GM12878 (cell line): ENCODE measurements around the gene TCERG1L. TPM values are rescaled to one million over a fixed set of nuclear protein-coding genes. Genes with fewer than 3 reads are reported as not detected.

Experiments used
- ATAC-seq: fragments of 200-7000 bp; cut with Tn5 transposase; 3 replicates; pipeline ENCODE4 v1.9.1; 2020; ENCODE audit warnings: mild to moderate bottlenecking, moderate library complexity
- BruUV-seq: library from RNA; stranded (reverse); fragments of 400-500 nt; replicated peaks from 2 replicates; lab custom pipeline; 2021; lab: Mats Ljungman, UMichigan
- CTCF ChIA-PET: fragments of 300-600 bp; sonication (Branson Sonifier 250); formaldehyde crosslinking; extraction: SDS; loops from one replicate; lab custom pipeline; 2021; ENCODE audit warnings: inconsistent platforms; lab: Yijun Ruan, JAX
- POLR2A ChIA-PET: fragments of 350-600 bp; formaldehyde crosslinking; extraction: SDS; loops from one replicate; lab custom pipeline; 2021; ENCODE audit warnings: inconsistent platforms; lab: Charles Lee
- RAD21 ChIA-PET: fragments of 300-600 bp; sonication (Branson Sonifier 250); formaldehyde crosslinking; loops from one replicate; lab custom pipeline; 2023; ENCODE audit warnings: antibody characterized with exemption; ENCODE audit not compliant: unreplicated experiment; lab: Charles Lee
- SMC1A ChIA-PET: fragments of 300-600 bp; sonication (Branson Sonifier 250); formaldehyde crosslinking; loops from one replicate; lab custom pipeline; 2023; ENCODE audit not compliant: unreplicated experiment, uncharacterized antibody; lab: Charles Lee
- DNase-seq: peaks from one replicate; pipeline ENCODE4 v3.0.0-alpha.2; 2011; ENCODE audit warnings: low read depth, low spot score
- FAIRE-seq: peaks from 3 replicates; lab custom pipeline; 2011; peaks lifted over from hg19 to GRCh38; lab: Jason Lieb, UNC
- H2AFZ ChIP-seq: 2 replicates; pipeline ENCODE4 v1.6.0; 2011; ENCODE audit warnings: low read depth, low read length, control low read depth; ENCODE audit not compliant: control insufficient read depth
- H3K27ac ChIP-seq: 2 replicates; pipeline ENCODE4 v1.5.1; 2011; ENCODE audit warnings: control low read depth; ENCODE audit not compliant: control insufficient read depth, insufficient read depth
- H3K27me3 ChIP-seq, 2 experiments: replicated peaks in 1 of 2; 2 replicates each; pipeline versions ENCODE4 v1.6.0 to v1.6.1; 2011; ENCODE audit warnings: low read length in 1 of 2; ENCODE audit not compliant: control insufficient read depth in 2 of 2, insufficient read depth in 2 of 2
- H3K36me3 ChIP-seq, 2 experiments: 2 replicates each; pipeline ENCODE4 v1.5.1; 2011; ENCODE audit warnings: low read length in 1 of 2; ENCODE audit not compliant: control insufficient read depth in 2 of 2, insufficient read depth in 2 of 2
- H3K4me1 ChIP-seq: 2 replicates; pipeline ENCODE4 v1.6.1; 2011; ENCODE audit warnings: mild to moderate bottlenecking, low read length, moderate library complexity, mixed read lengths; ENCODE audit not compliant: control insufficient read depth, insufficient read depth
- H3K4me2 ChIP-seq: 2 replicates; pipeline ENCODE4 v1.6.0; 2011; ENCODE audit warnings: control low read depth; ENCODE audit not compliant: control insufficient read depth, insufficient read depth
- H3K4me3 ChIP-seq: fragments of 200-600 bp; sonication (generic); 2 replicates; pipeline ENCODE4 v1.5.1; 2016
- H3K79me2 ChIP-seq: 2 replicates; pipeline ENCODE4 v1.6.0; 2011; ENCODE audit warnings: low read length; ENCODE audit not compliant: control insufficient read depth, insufficient read depth
- H3K9ac ChIP-seq: 2 replicates; pipeline ENCODE4 v1.8.0; 2011; ENCODE audit warnings: low read length, control low read depth, mixed read lengths; ENCODE audit not compliant: control insufficient read depth, insufficient read depth
- H3K9me3 ChIP-seq: replicated peaks from 3 replicates; pipeline ENCODE4 v1.5.1; 2011; ENCODE audit warnings: mild to moderate bottlenecking, low read length; ENCODE audit not compliant: control insufficient read depth, insufficient read depth
- H4K20me1 ChIP-seq: 2 replicates; pipeline ENCODE4 v1.6.0; 2011; ENCODE audit not compliant: control insufficient read depth, insufficient read depth
- ATF7 ChIP-seq: fragments of 450-650 bp; IDR thresholded peaks from 2 replicates; pipeline ENCODE4 v1.6.1; 2016; ENCODE audit warnings: low read depth, mild to moderate bottlenecking
- FOS ChIP-seq: IDR thresholded peaks from 3 replicates; pipeline ENCODE4 v1.6.1; 2011; ENCODE audit warnings: borderline replicate concordance; ENCODE audit not compliant: insufficient read length; ENCODE audit errors: extremely low read depth
- GABPA ChIP-seq: IDR thresholded peaks from 2 replicates; pipeline ENCODE4 v1.6.1; 2014; ENCODE audit warnings: antibody characterized with exemption, low read depth, mild to moderate bottlenecking, inconsistent platforms
- GATAD2B ChIP-seq: fragments of 450-650 bp; conservative IDR thresholded peaks from 2 replicates; pipeline ENCODE4 v1.6.1; 2017; ENCODE audit warnings: low read depth, mild to moderate bottlenecking, moderate library complexity
- HDAC6 ChIP-seq: fragments of 200-600 bp; sonication (generic); IDR thresholded peaks from one replicate; pipeline ENCODE4 v1.8.0; 2017; ENCODE audit warnings: antibody characterized with exemption; ENCODE audit not compliant: unreplicated experiment
- IRF4 ChIP-seq: IDR thresholded peaks from 2 replicates; pipeline ENCODE4 v1.6.1; 2011; ENCODE audit warnings: low read depth, low read length
- JUND ChIP-seq: IDR thresholded peaks from 2 replicates; pipeline ENCODE4 v1.6.1; 2012; ENCODE audit warnings: low read depth, mild to moderate bottlenecking, low read length, improper control_type of control experiment, moderate library complexity
- MTA2 ChIP-seq: fragments of 450-650 bp; IDR thresholded peaks from 2 replicates; pipeline ENCODE4 v1.6.1; 2016; ENCODE audit warnings: low read depth, mild to moderate bottlenecking, moderate library complexity
- NR2C1 ChIP-seq: fragments of 450-650 bp; IDR thresholded peaks from 2 replicates; pipeline ENCODE4 v1.6.1; 2017; ENCODE audit warnings: antibody characterized with exemption, mild to moderate bottlenecking, moderate library complexity
- POLR2AphosphoS5 ChIP-seq: IDR thresholded peaks from 2 replicates; pipeline ENCODE4 v1.6.1; 2011; ENCODE audit warnings: mild to moderate bottlenecking, low read length, inconsistent platforms
- RCOR1 ChIP-seq: conservative IDR thresholded peaks from 2 replicates; pipeline ENCODE4 v1.6.1; 2012; ENCODE audit warnings: low read depth, low read length, improper control_type of control experiment
- SMARCA5 ChIP-seq: fragments of 450-650 bp; IDR thresholded peaks from 2 replicates; pipeline ENCODE4 v1.6.1; 2017; ENCODE audit warnings: mild to moderate bottlenecking
- SREBF1 ChIP-seq: IDR thresholded peaks from 2 replicates; pipeline ENCODE4 v1.6.1; 2012; ENCODE audit warnings: mild to moderate bottlenecking, low read length
- SREBF2 ChIP-seq: IDR thresholded peaks from 2 replicates; pipeline ENCODE4 v1.6.1; 2012; ENCODE audit warnings: mild to moderate bottlenecking, low read length
- STAT1 ChIP-seq: fragments of 450-650 bp; conservative IDR thresholded peaks from 2 replicates; pipeline ENCODE4 v1.6.1; 2014; ENCODE audit warnings: antibody characterized with exemption, mild to moderate bottlenecking
- SUPT20H ChIP-seq: IDR thresholded peaks from 2 replicates; pipeline ENCODE4 v1.6.1; 2011; ENCODE audit warnings: low read depth, mild to moderate bottlenecking, low read length, moderate library complexity, borderline replicate concordance; ENCODE audit not compliant: control insufficient read depth
- TCF3 ChIP-seq: IDR thresholded peaks from 2 replicates; pipeline ENCODE4 v1.6.1; 2012; ENCODE audit warnings: low read depth, mild to moderate bottlenecking, low read length, borderline replicate concordance; ENCODE audit not compliant: insufficient read depth
- WGBS: methylation state at CpG from one replicate; pipeline ENCODE4 v1.1.6; 2016; ENCODE audit warnings: low lambda C conversion rate; ENCODE audit not compliant: insufficient replicate concordance, insufficient coverage; ENCODE audit errors: missing lambda C conversion rate; 5-methylcytosine and 5-hydroxymethylcytosine counted together
- in situ Hi-C: fragments of 300-500 bp; cut with MboI; formaldehyde crosslinking; loops from 9 replicates; pipeline ENCODE4 v1.14.3; 2018; ENCODE audit warnings: mixed read lengths
- intact Hi-C: fragments of 100-400 bp; cut with micrococcal nuclease; formaldehyde crosslinking; loops from one replicate; pipeline ENCODE4 v1.14.2; 2022; ENCODE audit not compliant: unreplicated experiment
- polyA plus RNA-seq, 11 experiments: library from polyadenylated mRNA; depleted of rRNA in 4 of 11; unstranded in 6 of 11; stranded (reverse) in 5 of 11; fragments of >200 nt; fragmentation: Nextera tagmentation in 4 of 11; fragmentation: Illumina TruSeq in 1 of 11; extraction: Ambion mirVana in 4 of 11; extraction: Trizol in 1 of 11; gene quantifications; 1 replicate in 1 of 11; 2 replicates in 10 of 11; pipeline versions ENCODE4 v1.2.1 to v1.2.3, GENCODE V29; 2011 to 2016; ENCODE audit warnings: inconsistent platforms in 2 of 11, missing spikeins in 2 of 11, low read depth in 1 of 11
- total RNA-seq, 4 experiments: library from RNA; depleted of rRNA in 3 of 4; stranded (reverse); fragments of >200 nt in 3 of 4; fragmentation: Illumina TruSeq in 1 of 4; extraction: Trizol in 1 of 4; gene quantifications; 2 replicates each; pipeline versions ENCODE4 v1.2.1 to v1.2.3, GENCODE V29; 2013 to 2021
- TF ChIP-seq, protein P1 (sequence below), 3 experiments: IDR thresholded peaks in 2 of 3; conservative IDR thresholded peaks in 1 of 3; 2 replicates each; pipeline ENCODE4 v1.5.1; 2011; ENCODE audit warnings: low read depth in 3 of 3, low read length in 3 of 3, mild to moderate bottlenecking in 3 of 3, control low read depth in 2 of 3, moderate library complexity in 2 of 3, inconsistent platforms in 1 of 3, mixed read lengths in 1 of 3; ENCODE audit not compliant: control insufficient read depth in 2 of 3, insufficient read depth in 1 of 3; ENCODE audit errors: extremely low read depth in 1 of 3
- TF ChIP-seq, protein P2 (sequence below): fragments of 450-650 bp; IDR thresholded peaks from 2 replicates; pipeline ENCODE4 v1.6.1; 2017; ENCODE audit warnings: borderline replicate concordance
- TF ChIP-seq, protein P3 (sequence below): IDR thresholded peaks from 2 replicates; pipeline ENCODE4 v1.6.1; 2012; ENCODE audit warnings: low read depth, low read length, improper control_type of control experiment

Gene TCERG1L
- total and polyA plus RNA-seq, 10 of the 15 experiments (the other 5 are each of a cell fraction or from before 2014, with no cell fraction given): not detected

DNA sequence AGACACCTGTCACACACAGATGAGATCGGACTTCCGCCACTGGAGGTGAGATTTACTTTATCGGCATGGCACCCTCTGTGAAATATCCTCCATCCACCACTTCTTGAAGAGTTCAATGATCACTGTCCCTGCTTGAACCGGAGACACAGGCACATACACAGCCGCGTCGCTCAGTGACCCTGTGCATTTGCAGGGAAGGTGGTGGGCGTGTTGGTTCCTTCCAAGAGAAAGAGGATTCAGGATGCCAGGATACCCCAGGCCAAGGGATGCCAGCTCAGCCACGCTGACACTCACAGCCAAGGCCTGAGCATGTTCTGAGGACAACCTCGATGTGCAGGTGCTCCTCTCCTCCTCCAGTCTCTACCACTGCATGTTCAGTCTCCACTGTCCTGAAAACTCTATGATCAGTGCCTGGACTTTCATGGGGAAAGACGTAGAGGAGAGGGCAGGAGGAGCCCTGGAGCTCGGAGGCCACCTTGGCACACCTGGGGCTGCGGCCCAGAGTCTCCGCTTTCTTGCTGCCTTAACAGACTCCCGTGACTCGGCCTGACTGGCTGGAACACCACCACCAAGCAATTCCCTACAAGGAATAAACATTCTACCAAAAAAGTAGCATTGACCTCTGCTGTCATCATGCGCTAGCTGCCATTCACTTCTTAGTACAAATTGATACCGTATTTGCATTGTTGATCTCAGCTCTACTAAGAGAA, 115.2 kb downstream of the TCERG1L start:
- no peak for FAIRE-seq
- Histone ChIP-seq H3K4me2 (no peak overlapping the region), H3K27me3 (no peaks in the 10 kb centered on the region), H3K27ac (no peak overlapping the region), H2AFZ (no peak overlapping the region), H3K4me3 (no peak overlapping the region), H3K9ac (no peak overlapping the region), H3K4me1 (no peaks in the 10 kb centered on the region), H3K79me2 (no peaks in the 10 kb centered on the region), H3K36me3 (no peaks in the 10 kb centered on the region), H4K20me1 (no peaks in the 10 kb centered on the region), H3K9me3 (no peaks in the 10 kb centered on the region)
- ChIA-PET POLR2A (no interaction called here), RAD21 (no interaction called here), SMC1A (no interaction called here), CTCF (no interaction called here)
- intact Hi-C loops: no loop called here
- in situ Hi-C loops: no loop called here
- DNase-seq: no peak
- ATAC-seq: no peak
- 35% methylated on average over 18 of the region's 18 CpGs for WGBS
- no TSS peak for BruUV-seq
- TF ChIP-seq NR2C1 (no peak), SREBF2 (no peak), STAT1 (no peak), ATF7 (no peak), HDAC6 (no peak), TCF3 (no peak), MTA2 (no peak), GATAD2B (no peak), JUND (no peak), FOS (no peak), SUPT20H (no peak), GABPA (no peak), RCOR1 (no peak), POLR2AphosphoS5 (no peak), SREBF1 (no peak), IRF4 (no peak), SMARCA5 (no peak)
- TF ChIP-seq, protein P1, sequence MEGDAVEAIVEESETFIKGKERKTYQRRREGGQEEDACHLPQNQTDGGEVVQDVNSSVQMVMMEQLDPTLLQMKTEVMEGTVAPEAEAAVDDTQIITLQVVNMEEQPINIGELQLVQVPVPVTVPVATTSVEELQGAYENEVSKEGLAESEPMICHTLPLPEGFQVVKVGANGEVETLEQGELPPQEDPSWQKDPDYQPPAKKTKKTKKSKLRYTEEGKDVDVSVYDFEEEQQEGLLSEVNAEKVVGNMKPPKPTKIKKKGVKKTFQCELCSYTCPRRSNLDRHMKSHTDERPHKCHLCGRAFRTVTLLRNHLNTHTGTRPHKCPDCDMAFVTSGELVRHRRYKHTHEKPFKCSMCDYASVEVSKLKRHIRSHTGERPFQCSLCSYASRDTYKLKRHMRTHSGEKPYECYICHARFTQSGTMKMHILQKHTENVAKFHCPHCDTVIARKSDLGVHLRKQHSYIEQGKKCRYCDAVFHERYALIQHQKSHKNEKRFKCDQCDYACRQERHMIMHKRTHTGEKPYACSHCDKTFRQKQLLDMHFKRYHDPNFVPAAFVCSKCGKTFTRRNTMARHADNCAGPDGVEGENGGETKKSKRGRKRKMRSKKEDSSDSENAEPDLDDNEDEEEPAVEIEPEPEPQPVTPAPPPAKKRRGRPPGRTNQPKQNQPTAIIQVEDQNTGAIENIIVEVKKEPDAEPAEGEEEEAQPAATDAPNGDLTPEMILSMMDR (IDR thresholded peaks at IDR 0.05 in 2 of 3, conservative IDR thresholded peaks at IDR 0.05 in 1 of 3; ENCODE audit: control insufficient read depth in 2 of 3, extremely low read depth in 1 of 3, insufficient read depth in 1 of 3, low read depth in 3 of 3, low read length in 3 of 3): no peak
- TF ChIP-seq, protein P2, sequence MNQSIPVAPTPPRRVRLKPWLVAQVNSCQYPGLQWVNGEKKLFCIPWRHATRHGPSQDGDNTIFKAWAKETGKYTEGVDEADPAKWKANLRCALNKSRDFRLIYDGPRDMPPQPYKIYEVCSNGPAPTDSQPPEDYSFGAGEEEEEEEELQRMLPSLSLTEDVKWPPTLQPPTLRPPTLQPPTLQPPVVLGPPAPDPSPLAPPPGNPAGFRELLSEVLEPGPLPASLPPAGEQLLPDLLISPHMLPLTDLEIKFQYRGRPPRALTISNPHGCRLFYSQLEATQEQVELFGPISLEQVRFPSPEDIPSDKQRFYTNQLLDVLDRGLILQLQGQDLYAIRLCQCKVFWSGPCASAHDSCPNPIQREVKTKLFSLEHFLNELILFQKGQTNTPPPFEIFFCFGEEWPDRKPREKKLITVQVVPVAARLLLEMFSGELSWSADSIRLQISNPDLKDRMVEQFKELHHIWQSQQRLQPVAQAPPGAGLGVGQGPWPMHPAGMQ: no peak
- TF ChIP-seq, protein P3, sequence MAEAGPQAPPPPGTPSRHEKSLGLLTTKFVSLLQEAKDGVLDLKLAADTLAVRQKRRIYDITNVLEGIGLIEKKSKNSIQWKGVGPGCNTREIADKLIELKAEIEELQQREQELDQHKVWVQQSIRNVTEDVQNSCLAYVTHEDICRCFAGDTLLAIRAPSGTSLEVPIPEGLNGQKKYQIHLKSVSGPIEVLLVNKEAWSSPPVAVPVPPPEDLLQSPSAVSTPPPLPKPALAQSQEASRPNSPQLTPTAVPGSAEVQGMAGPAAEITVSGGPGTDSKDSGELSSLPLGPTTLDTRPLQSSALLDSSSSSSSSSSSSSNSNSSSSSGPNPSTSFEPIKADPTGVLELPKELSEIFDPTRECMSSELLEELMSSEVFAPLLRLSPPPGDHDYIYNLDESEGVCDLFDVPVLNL: no peak
